ENCODE measurements around the gene MUCL1.

GRCh38 chr12:54882079-54882478, 27.8 kb downstream of the MUCL1 start:
- no peak for TF ChIP-seq CTCF (IDR thresholded peaks at IDR 0.05; ENCODE audit: low read depth, low read length, poor library complexity, severe bottlenecking)
- no peak for TF ChIP-seq EZH2phosphoT487 (IDR thresholded peaks at IDR 0.05; ENCODE audit: borderline replicate concordance, low read length)

Measured in DOHH2 (cell line).